HUES6 (cell line): ENCODE results near the gene FRMD4B.

Experiments used
- H3K27ac ChIP-seq: 2 replicates; pipeline ENCODE4 v1.7.0; 2013; ENCODE audit warnings: low read depth, mild to moderate bottlenecking, low read length, inconsistent platforms
- H3K27me3 ChIP-seq: 2 replicates; pipeline ENCODE4 v1.6.1; 2013; ENCODE audit warnings: low read length; ENCODE audit not compliant: control insufficient read depth, insufficient read depth
- H3K36me3 ChIP-seq: 2 replicates; pipeline ENCODE4 v1.6.1; 2013; ENCODE audit warnings: low read length; ENCODE audit not compliant: control insufficient read depth, insufficient read depth
- H3K4me1 ChIP-seq: 2 replicates; pipeline ENCODE4 v1.6.1; 2013; ENCODE audit warnings: low read length; ENCODE audit not compliant: control insufficient read depth, insufficient read depth
- H3K4me3 ChIP-seq: 2 replicates; pipeline ENCODE4 v1.5.1; 2013; ENCODE audit warnings: low read depth, low read length
- H3K9ac ChIP-seq: one replicate; pipeline ENCODE4 v1.6.1; 2013; ENCODE audit warnings: mild to moderate bottlenecking, low read length
- H3K9me3 ChIP-seq: 2 replicates; pipeline ENCODE4 v1.6.1; 2013; ENCODE audit warnings: low read depth, low read length; ENCODE audit not compliant: control insufficient read depth, insufficient read depth

The FRMD4B gene

GRCh38 chr3:69186575-69187093 lies 199.3 kb downstream of the FRMD4B start:
- H3K9me3 ChIP-seq: no peaks in the 10 kb centered on the region
- H3K9ac ChIP-seq: no peak overlapping the region
- H3K27ac ChIP-seq: no peak overlapping the region
- H3K36me3 ChIP-seq: peaks cover 5% of the 10 kb centered on the region; the same call in 1 of the 2 replicates
- H3K4me1 ChIP-seq: peaks cover 11% of the 10 kb centered on the region
- H3K27me3 ChIP-seq: no peaks in the 10 kb centered on the region
- H3K4me3 ChIP-seq: no peak overlapping the region

GRCh38 chr3:69182588-69183316 lies 203.1 kb downstream of the FRMD4B start:
- Histone ChIP-seq H3K36me3 (peaks cover 15% of the 10 kb centered on the region), H3K4me3 (no peak overlapping the region), H3K9me3 (no peaks in the 10 kb centered on the region), H3K4me1 (peaks cover 17% of the 10 kb centered on the region), H3K27me3 (no peaks in the 10 kb centered on the region), H3K27ac (no peak overlapping the region), H3K9ac (no peak overlapping the region)

GRCh38 chr3:69181592-69182211 lies 204.2 kb downstream of the FRMD4B start:
- no peak overlapping the region for H3K4me3 ChIP-seq
- no peaks in the 10 kb centered on the region for H3K27me3 ChIP-seq
- peaks cover 17% of the 10 kb centered on the region for H3K4me1 ChIP-seq
- no peaks in the 10 kb centered on the region for H3K9me3 ChIP-seq
- H3K27ac ChIP-seq: no peak overlapping the region
- no peak overlapping the region for H3K9ac ChIP-seq
- peaks cover 15% of the 10 kb centered on the region for H3K36me3 ChIP-seq

GRCh38 chr3:69180869-69181591 lies 204.9 kb downstream of the FRMD4B start:
- no peak overlapping the region for H3K4me3 ChIP-seq
- no peak overlapping the region for H3K9ac ChIP-seq
- peaks cover 15% of the 10 kb centered on the region for H3K36me3 ChIP-seq
- H3K4me1 ChIP-seq: peaks cover 17% of the 10 kb centered on the region
- no peaks in the 10 kb centered on the region for H3K9me3 ChIP-seq
- no peaks in the 10 kb centered on the region for H3K27me3 ChIP-seq
- no peak overlapping the region for H3K27ac ChIP-seq

GRCh38 chr3:69179740-69180372 lies 206.0 kb downstream of the FRMD4B start:
- Histone ChIP-seq H3K4me3 (no peak overlapping the region), H3K4me1 (peaks cover 17% of the 10 kb centered on the region), H3K9ac (no peak overlapping the region), H3K27ac (no peak overlapping the region), H3K27me3 (no peaks in the 10 kb centered on the region), H3K9me3 (no peaks in the 10 kb centered on the region), H3K36me3 (peaks cover 15% of the 10 kb centered on the region)

- no peaks in the 10 kb centered on the region for H3K27me3 ChIP-seq
- H3K27ac ChIP-seq: no peak overlapping the region
- no peaks in the 10 kb centered on the region for H3K9me3 ChIP-seq
- peaks cover 17% of the 10 kb centered on the region for H3K4me1 ChIP-seq
- H3K9ac ChIP-seq: no peak overlapping the region
- H3K4me3 ChIP-seq: no peak overlapping the region
- H3K36me3 ChIP-seq: peaks cover 15% of the 10 kb centered on the region
Measured at GRCh38 chr3:69178838-69179739, 206.8 kb downstream of the FRMD4B start.

- Histone ChIP-seq H3K9me3 (no peaks in the 10 kb centered on the region), H3K4me3 (no peak overlapping the region), H3K4me1 (peaks cover 17% of the 10 kb centered on the region), H3K27me3 (no peaks in the 10 kb centered on the region), H3K9ac (no peak overlapping the region), H3K27ac (no peak overlapping the region), H3K36me3 (peaks cover 14% of the 10 kb centered on the region)
Measured at GRCh38 chr3:69178082-69178481, 207.8 kb downstream of the FRMD4B start.

GRCh38 chr3:69174871-69175737 lies 210.8 kb downstream of the FRMD4B start:
- no peak overlapping the region for H3K4me3 ChIP-seq
- no peaks in the 10 kb centered on the region for H3K27me3 ChIP-seq
- H3K9me3 ChIP-seq: no peaks in the 10 kb centered on the region
- H3K4me1 ChIP-seq: no peaks in the 10 kb centered on the region
- H3K27ac ChIP-seq: no peak overlapping the region
- no peak overlapping the region for H3K9ac ChIP-seq
- peaks cover under 1% of the 10 kb centered on the region; the same call in 1 of the 2 replicates for H3K36me3 ChIP-seq

GRCh38 chr3:69174445-69174844 lies 211.4 kb downstream of the FRMD4B start:
- Histone ChIP-seq H3K9me3 (no peaks in the 10 kb centered on the region), H3K36me3 (no peaks in the 10 kb centered on the region; the same call in 1 of the 2 replicates), H3K4me3 (no peak overlapping the region), H3K27me3 (no peaks in the 10 kb centered on the region), H3K4me1 (no peaks in the 10 kb centered on the region), H3K9ac (no peak overlapping the region), H3K27ac (no peak overlapping the region)
